ENCODE measurements around the gene EBP.

The EBP gene

DNA sequence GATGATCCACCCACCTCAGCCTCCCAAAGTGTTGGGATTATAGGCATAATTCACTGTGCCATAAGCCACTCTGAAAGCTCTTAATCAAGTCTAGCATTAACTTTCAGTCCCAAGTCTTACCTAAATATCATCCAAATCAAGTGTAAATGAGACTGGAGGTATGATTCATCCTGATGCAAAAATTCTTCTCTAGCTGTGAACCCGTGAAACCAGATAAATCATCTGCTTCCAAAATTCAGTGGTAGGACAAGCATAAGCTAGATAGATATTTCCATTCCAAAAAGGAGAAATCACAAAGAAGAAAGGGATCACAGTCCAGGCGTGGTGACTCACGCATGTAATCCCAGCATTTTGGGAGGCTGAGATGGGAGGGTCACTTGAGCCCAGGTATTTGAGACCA, 9.1 kb downstream of the EBP start:
- in situ Hi-C loops (cut with MboI; ENCODE audit: low sequenced_read_pairs, unreplicated experiment) = no loop called here
- no peak for DNase-seq (ENCODE audit: low spot score)
- TF ChIP-seq, protein P1, sequence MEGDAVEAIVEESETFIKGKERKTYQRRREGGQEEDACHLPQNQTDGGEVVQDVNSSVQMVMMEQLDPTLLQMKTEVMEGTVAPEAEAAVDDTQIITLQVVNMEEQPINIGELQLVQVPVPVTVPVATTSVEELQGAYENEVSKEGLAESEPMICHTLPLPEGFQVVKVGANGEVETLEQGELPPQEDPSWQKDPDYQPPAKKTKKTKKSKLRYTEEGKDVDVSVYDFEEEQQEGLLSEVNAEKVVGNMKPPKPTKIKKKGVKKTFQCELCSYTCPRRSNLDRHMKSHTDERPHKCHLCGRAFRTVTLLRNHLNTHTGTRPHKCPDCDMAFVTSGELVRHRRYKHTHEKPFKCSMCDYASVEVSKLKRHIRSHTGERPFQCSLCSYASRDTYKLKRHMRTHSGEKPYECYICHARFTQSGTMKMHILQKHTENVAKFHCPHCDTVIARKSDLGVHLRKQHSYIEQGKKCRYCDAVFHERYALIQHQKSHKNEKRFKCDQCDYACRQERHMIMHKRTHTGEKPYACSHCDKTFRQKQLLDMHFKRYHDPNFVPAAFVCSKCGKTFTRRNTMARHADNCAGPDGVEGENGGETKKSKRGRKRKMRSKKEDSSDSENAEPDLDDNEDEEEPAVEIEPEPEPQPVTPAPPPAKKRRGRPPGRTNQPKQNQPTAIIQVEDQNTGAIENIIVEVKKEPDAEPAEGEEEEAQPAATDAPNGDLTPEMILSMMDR (IDR thresholded peaks at IDR 0.05; ENCODE audit: borderline replicate concordance, control extremely low read depth, extremely low read depth, insufficient read depth, missing control alignments) = no peak

DNA sequence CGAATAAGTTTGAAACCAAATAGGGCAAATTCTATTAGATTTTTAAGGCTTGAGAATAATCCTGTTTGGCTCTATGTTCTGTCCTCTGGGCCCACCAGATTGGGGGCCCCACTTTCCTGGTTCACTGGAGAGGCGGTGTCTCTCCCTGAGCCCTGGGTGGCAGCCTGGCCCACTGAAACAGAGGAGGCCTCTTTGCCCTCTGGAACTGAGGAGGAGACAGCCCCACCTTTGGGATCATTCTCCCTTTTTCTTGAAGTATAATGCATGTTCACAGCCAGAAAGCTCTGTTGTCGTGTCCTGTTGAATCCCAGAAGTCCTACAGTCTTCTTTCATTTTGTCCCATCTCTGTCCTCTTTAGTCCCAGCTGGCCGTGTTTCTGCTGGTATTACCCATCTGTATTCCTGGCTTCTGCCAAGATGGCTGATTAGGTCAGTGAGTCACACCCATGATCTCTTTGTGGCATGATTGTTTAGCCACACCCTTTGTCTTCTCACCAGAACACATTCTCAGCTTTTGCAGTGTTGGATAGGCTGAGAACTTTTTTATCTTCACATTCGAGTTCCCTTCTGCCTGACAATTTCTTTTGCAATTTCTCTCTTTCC, 9.9 kb downstream of the EBP start:
- in situ Hi-C loops (cut with MboI; ENCODE audit: low sequenced_read_pairs, unreplicated experiment) = no loop called here
- DNase-seq (ENCODE audit: low spot score) = no peak
- TF ChIP-seq, protein P1 (IDR thresholded peaks at IDR 0.05; ENCODE audit: borderline replicate concordance, control extremely low read depth, extremely low read depth, insufficient read depth, missing control alignments) = no peak

DNA sequence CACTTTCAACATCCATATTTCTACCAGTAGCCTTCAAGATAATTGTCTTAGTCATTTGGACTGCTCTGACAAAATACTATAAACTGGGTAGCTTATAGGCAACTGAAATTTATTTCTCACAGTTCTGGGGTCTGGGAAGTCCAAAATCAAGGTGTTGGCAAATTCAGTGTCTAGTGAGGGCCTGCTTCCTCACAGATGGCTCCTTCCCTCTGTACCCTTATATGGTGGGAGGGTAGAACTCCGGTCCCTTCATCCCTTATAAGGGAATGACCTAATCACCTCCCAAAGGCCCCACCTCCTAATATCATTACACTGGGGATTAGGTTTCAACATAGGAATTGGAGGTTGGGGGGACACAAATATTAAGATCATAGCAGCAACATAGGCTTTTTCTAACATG, 10.6 kb downstream of the EBP start:
- in situ Hi-C loops (cut with MboI; ENCODE audit: low sequenced_read_pairs, unreplicated experiment) = no loop called here
- no peak for DNase-seq (ENCODE audit: low spot score)
- TF ChIP-seq, protein P1 (IDR thresholded peaks at IDR 0.05; ENCODE audit: borderline replicate concordance, control extremely low read depth, extremely low read depth, insufficient read depth, missing control alignments) = no peak

DNA sequence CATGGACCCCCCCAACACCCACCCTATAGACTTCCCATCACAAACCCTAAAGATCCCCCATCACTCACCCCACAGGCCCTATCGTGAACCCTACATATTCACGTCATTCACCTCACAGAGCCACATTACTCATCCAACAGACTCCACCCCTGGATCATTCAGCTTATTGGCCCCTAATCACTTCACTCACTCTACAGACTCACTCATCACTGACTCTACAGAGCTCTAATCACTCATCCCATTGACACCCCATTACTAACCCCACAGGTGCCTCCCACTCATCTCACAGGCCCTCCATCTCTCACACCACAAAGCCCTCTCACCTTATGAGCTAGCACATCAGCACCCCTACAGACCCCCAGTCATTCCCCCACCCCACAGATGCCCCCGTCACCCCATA, 11.6 kb downstream of the EBP start:
- DNase-seq (ENCODE audit: low spot score) = no peak
- in situ Hi-C loops (cut with MboI; ENCODE audit: low sequenced_read_pairs, unreplicated experiment) = no loop called here

DNA sequence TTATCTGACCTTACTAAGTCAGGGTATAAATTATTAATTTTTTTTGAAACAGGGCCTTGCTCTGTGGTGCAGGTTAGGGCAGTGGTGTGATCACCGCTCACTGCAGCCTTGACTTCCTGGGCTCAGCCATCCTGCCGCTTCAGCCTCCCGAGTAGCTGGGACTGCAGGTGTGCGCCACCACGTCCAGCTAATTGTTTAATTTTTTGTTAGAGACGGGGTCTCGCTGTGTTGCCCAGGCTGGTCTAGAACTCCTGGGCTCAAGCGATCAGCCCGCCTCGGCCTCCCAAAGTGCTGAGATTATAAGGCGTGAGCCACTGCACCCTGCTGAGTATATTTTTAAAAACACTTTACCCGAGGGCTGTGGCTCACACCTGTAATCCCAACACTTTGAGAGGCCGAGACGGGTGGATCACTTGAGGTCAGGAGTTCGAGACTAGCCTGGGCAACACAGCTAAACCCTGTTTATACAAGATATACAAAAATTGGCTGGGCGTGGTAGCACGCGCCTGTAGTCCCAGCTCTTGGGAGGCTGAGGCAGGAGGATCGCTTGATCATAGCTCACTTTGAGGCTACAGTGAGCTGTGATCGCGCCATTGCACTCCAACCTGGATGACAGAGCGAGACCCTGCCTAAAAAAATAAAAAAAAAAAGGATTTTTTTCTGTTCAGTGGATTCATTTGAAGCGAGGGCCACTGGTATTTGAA, 17.2 kb downstream of the EBP start:
- in situ Hi-C loops (cut with MboI; ENCODE audit: low sequenced_read_pairs, unreplicated experiment) = no loop called here
- TF ChIP-seq, protein P1 (IDR thresholded peaks at IDR 0.05; ENCODE audit: borderline replicate concordance, control extremely low read depth, extremely low read depth, insufficient read depth, missing control alignments) = no peak
- DNase-seq (ENCODE audit: low spot score) = no peak

More for the DNA sequence above, 11.6 kb downstream of the EBP start:
- TF ChIP-seq, protein P1 (IDR thresholded peaks at IDR 0.05; ENCODE audit: borderline replicate concordance, control extremely low read depth, extremely low read depth, insufficient read depth, missing control alignments) = no peak

DNA sequence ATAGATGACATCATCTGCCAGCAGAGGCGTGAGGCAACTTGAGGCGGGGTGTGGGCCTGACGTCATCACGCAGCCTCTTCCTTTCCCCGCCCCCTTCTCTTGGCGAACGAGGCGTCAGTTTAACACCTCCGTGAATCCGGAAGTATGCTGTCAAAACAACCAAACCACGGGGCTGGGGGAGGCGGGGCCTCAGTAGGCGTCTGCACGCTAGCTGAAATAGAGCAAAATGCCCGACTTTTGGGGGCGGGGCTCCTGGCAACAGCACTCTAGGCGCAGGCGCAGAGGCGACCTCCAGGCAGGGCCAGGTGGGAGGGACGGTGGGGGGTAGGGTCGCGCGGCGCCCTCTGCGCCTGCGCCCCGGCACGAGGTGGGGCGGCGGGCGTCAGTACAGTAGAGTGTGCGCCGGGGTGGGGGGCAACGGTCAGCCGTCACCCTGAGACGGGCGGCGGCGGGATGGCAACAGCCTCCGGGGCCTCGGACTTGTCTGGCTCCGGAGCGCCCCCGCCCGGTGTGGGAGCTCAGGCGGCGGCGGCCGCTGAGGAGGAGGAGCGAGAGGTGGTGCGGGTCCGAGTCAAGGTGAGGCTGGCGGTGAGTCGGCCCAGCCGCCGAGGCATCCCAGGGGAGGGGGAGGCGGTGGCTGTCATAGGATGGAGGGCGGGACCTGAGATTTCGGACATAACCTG, 17.9 kb downstream of the EBP start, which contains the start of gene TBC1D25:
Gene TBC1D25, plus strand, starts transcription at position 370 of the 683 bp plus-strand sequence. Its CDS starts 84 bp downstream, at position 454.
- in situ Hi-C loops (cut with MboI; ENCODE audit: low sequenced_read_pairs, unreplicated experiment) = no loop called here
- TF ChIP-seq, protein P1 (IDR thresholded peaks at IDR 0.05; ENCODE audit: borderline replicate concordance, control extremely low read depth, extremely low read depth, insufficient read depth, missing control alignments) = peak; percentile 20
- DNase-seq (ENCODE audit: low spot score) = peak; percentile 89

Data from GM13976 (cell line).